GM12875 (cell line): ENCODE data around the gene KCNG1.

Source experiments
- H3K4me3 ChIP-seq: one replicate; pipeline ENCODE4 v1.5.1; 2011; ENCODE audit warnings: low read depth, low read length, control low read depth
- CTCF ChIP-seq: IDR thresholded peaks from 2 replicates; pipeline ENCODE4 v1.5.1; 2011; ENCODE audit warnings: low read depth, mild to moderate bottlenecking, control low read depth, inconsistent platforms, low read length, moderate library complexity, borderline replicate concordance; ENCODE audit not compliant: insufficient read depth

KCNG1 gene

GRCh38 chr20:51028616-51029212 is 5.8 kb upstream of the KCNG1 start:
- no peak for TF ChIP-seq CTCF
- H3K4me3 ChIP-seq, result no peak overlapping the region

- H3K4me3 ChIP-seq, result no peak overlapping the region
- no peak for TF ChIP-seq CTCF
Observed at GRCh38 chr20:51027035-51027795, 4.3 kb upstream of the KCNG1 start.

- no peak overlapping the region for H3K4me3 ChIP-seq
- no peak for TF ChIP-seq CTCF
Observed at GRCh38 chr20:51026269-51026668, 3.4 kb upstream of the KCNG1 start.

- no peak for TF ChIP-seq CTCF
- no peak overlapping the region for H3K4me3 ChIP-seq
Observed at GRCh38 chr20:51024761-51025160, 1.9 kb upstream of the KCNG1 start.

- no peak overlapping the region for H3K4me3 ChIP-seq
Observed at GRCh38 chr20:51023617-51024155, 779 bp upstream of the KCNG1 start.

GRCh38 chr20:51022227-51022802 is 592 bp downstream of the KCNG1 start:
- no peak overlapping the region for H3K4me3 ChIP-seq

More at GRCh38 chr20:51023617-51024155, 779 bp upstream of the KCNG1 start:
- no peak for TF ChIP-seq CTCF

More at GRCh38 chr20:51022227-51022802, 592 bp downstream of the KCNG1 start:
- no peak for TF ChIP-seq CTCF
